GM19328 (cell line): Measurements from ENCODE around the gene CFDP1.
"Not testable (repeated sequence)": the region's sequence is repeated elsewhere in the genome, so short reads cannot be mapped to it uniquely, and the experiment has no call there.

Source experiments
- ATAC-seq: cut with Tn5 transposase; IDR thresholded peaks from one replicate; pipeline ENCODE4 v1.9.1; 2021; ENCODE audit warnings: mild to moderate bottlenecking, moderate library complexity; ENCODE audit not compliant: unreplicated experiment

Gene CFDP1

GRCh38 chr16:75298267-75298666 is 135.0 kb downstream of the CFDP1 start:
- ATAC-seq, result no peak

- ATAC-seq, result no peak
Measured at GRCh38 chr16:75296606-75297005, 136.7 kb downstream of the CFDP1 start.

DNA sequence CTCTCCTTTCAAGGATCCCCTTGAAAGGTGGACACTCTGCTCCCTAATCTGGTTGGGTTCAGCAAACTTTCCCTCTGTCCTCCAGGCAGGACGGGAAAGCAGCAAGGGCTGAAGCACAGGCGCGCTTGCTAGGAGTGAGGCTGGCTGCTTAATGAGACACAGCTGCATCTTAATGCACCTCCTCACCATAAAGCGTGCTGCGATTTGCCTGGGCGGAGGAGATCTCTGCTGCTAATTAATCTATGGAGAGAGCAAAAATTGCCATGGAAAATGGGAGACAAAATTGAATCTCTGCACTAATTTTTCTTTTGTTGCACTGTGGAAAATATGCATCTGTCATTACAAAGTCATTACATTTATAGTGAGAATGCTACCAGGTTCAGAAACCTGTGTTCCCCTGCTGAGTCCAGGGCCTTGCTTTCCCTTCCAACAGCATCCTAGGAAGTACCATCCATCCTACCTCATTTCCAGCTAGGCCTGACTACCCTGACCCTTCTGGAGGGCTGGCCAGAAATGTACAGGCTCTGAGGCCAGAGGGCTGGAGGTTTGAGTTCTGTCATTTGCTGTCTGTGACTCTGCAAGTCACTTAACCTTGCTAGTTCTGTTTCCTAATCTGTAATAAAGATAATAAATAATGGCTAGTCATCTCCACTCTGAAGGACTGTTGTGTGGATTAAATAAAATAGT is 138.4 kb downstream of the CFDP1 start:
- no peak for ATAC-seq

DNA sequence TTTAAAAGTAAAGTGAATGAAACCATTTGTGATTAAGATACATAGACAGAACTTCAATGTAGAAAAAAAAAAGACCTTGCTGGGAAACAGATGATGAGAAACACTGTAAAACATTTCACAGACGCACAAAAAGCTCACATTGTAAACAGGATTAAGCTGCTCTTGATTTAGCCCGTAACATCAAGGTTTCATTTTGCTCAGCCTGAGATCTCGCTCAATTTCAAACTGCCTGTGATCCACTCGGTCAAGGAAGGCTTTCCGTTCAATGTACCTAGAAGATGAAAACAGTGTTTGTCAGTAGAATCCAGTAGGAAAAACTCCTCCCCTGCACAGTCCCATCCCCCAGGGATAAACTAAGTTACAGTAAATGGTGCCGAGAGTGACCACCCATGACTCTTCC is 139.5 kb downstream of the CFDP1 start:
- ATAC-seq, result no peak

DNA sequence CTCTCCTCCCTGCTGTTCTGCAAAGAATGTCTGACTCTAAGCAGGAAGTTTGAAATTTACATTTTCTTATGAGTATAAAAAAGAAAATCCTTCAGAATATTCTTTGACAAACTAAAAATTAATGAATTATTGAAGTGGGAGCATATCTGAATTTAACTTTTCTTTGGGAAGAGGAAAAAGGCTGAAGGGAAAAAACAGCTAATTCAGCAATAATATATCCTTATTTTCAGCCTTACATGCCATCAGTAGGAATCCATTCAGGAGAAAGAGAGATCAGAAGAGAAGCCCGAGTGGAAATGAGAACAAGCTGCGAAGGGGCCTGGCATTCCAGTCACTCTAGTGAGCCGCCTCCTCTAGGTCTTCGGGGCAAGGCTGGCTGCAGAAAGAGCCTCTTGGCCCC is 140.1 kb downstream of the CFDP1 start:
- ATAC-seq, result no peak

GRCh38 chr16:75292691-75293090 is 140.6 kb downstream of the CFDP1 start:
- no peak for ATAC-seq

DNA sequence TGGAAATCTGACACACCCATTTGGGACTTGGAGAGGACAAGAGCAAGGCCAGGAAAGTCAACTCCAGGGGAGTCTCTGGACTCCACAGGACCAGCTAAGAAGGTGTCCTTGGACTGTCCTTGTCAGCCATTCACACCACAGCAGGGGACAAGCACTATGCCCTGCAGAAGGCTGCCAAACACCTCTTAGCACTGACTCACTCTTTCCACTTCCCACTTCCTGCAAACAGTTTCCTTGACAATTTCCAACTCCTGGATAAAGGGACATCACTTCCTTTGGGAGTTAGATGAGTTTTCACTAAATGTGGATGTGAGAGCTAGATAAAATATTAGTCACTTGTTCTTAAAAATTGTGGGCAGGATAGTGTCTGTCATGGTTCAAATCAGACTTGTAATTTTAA is 144.1 kb downstream of the CFDP1 start:
- no peak for ATAC-seq

GRCh38 chr16:75288596-75289120 is 144.6 kb downstream of the CFDP1 start:
- no peak for ATAC-seq

- no peak for ATAC-seq
Measured at GRCh38 chr16:75288181-75288580, 145.1 kb downstream of the CFDP1 start.

DNA sequence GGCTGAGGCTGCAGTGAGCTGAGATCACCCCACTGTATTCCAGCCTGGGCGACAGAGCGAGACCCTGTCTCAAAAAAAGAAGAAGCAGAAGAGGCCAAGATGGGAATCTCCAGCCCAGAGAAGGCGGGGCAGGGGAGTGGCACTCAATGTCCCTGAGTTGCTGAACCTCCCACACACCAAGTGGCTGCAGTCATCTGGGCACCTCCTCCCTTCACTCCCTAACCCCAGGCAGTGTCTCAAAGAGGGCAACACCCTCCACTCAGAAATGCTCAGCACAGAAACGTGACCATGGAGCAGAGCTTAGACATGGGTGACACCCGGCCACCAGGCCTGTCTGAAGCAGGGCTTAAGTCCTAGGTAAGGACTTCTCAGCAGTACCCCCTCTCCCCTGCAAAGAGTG is 145.6 kb downstream of the CFDP1 start:
- ATAC-seq, result no peak

DNA sequence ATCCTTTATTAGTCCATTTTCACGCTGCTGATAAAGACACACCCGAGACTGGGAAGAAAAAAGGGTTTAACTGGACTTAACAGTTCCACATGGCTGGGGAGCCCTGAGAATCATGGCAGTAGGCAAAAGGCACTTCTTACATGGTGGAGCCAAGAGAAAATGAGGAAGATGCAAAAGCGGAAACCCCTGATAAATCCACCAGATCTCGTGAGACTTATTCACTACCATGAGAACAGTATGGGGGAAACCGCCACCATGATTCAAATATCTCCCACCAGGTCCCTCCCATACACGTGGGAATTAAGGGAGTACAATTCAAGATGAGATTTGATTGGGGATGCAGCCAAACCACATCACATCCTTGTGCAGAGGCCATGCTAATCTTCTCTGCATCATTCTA is 146.9 kb downstream of the CFDP1 start:
- no peak for ATAC-seq

DNA sequence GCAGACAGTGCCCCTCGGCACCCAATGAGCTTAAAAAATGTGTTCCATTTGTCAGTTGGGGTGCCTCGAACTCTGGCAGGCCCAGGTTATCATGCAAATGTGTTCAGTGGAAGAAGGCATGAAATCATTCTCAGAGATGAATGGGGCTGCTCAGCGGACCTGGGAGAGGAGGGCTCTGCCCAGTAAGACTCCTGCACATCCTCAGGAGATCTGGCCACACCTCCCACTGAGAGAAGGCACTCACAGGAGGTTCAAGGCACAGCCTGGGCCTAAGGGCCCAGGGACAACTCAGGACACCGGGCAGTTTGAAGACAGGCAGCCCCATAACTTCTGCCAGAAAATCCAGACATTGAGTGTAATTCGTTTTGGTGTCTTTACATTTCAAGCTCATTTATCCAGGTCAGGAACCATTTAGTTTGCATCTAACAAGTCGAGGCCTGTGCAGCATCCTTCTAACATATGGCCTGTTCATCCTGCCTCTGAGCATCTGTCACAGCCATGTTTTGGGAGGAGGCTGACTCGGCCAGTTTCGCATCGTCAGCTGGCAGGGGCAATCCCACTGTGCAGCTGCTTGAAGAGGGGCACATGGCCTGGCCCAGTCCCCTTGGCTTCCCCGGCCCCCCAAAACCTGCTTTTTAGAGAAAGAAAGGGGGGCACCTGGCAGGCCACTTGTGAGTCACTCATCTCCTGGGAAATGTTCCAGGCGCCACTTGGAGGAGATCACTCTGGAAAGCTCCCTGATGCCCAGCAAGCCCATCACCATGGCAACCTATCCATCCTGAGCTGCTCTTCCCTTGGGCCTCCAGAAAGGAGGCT is 150.6 kb downstream of the CFDP1 start:
- ATAC-seq, result no peak

GRCh38 chr16:75281826-75282225 is 151.5 kb downstream of the CFDP1 start:
- ATAC-seq, result no peak

DNA sequence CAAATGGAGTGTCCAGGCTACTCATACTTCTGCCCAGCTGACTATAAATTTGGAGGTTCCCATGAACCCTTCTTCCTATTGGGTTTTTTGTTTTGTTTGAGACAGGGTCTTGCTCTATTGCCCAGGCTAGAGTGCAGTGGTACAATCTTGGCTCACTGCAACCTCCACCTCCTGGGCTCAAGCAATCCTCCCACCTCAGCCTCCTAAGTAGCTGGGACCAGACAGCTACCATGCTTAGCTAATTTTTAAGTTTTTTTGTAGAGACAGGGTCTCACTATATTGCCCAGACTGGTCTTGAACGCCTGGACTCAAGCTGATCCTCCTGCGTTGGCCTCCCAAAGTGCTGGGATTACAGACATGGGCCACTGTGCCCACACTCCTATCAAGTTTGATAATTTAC is 152.3 kb downstream of the CFDP1 start:
- not testable (repeated sequence) for ATAC-seq

- ATAC-seq, result no peak
Measured at GRCh38 chr16:75280331-75280804, 152.9 kb downstream of the CFDP1 start.

- ATAC-seq, result no peak
Measured at GRCh38 chr16:75279305-75279704, 154.0 kb downstream of the CFDP1 start.

GRCh38 chr16:75273054-75273925 is 160.0 kb downstream of the CFDP1 start:
- no peak for ATAC-seq

GRCh38 chr16:75272629-75273028 is 160.7 kb downstream of the CFDP1 start:
- ATAC-seq, result not testable (repeated sequence)

GRCh38 chr16:75272097-75272551 is 161.2 kb downstream of the CFDP1 start:
- ATAC-seq, result no peak

GRCh38 chr16:75271441-75272096 is 161.7 kb downstream of the CFDP1 start:
- ATAC-seq, result no peak
